ENCODE measurements around the gene STIM1.
"Not testable (repeated sequence)": the region's sequence is repeated elsewhere in the genome, so short reads cannot be mapped to it uniquely, and the experiment has no call there.

The STIM1 gene

GRCh38 chr11:4027746-4028145, 172.3 kb downstream of the STIM1 start:
- DNase-seq (ENCODE audit: low spot score), result no peak

DNA sequence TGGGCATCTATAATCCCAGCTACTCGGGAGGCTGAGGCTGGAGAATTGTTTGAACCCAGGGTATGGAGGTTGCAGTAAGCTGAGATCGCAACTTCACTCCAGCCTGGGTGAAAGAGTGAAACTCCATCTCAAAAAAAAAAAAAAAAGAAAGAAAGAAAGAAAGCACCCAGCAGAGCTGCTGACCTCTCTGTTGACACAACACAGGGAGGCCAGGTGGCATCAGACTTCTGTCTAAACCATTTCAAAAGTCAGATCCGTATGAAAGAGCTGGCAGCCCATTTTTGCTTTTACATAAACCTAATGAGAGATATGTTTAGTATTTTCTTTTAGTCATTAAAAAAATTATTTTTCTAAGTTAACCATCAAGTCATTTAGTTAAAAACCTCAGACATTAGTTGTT, 174.7 kb downstream of the STIM1 start:
- DNase-seq (ENCODE audit: low spot score), result no peak

DNA sequence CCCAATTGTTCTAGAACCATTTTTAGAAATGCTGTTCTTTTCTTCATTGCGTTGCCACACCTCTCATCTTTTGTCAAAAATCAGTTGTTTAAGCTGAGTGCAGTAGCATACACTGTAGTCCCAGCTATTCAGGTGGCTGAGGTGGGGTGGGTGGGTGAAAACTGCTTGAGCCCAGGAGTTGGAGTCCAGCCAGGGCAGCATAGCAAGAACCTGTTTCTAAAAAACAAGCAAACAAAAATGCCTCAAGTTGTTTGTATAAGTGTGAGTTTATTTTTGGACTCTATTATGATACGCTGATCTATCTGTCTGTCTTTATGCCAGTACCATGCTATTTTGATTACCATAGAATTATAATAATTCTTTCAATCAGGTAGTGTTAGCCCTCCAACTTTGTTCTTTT, 176.6 kb downstream of the STIM1 start:
- DNase-seq (ENCODE audit: low spot score), result no peak

- DNase-seq (ENCODE audit: low spot score), result no peak
These were observed 180.5 kb downstream of the STIM1 start for GRCh38 chr11:4035985-4036384.

DNA sequence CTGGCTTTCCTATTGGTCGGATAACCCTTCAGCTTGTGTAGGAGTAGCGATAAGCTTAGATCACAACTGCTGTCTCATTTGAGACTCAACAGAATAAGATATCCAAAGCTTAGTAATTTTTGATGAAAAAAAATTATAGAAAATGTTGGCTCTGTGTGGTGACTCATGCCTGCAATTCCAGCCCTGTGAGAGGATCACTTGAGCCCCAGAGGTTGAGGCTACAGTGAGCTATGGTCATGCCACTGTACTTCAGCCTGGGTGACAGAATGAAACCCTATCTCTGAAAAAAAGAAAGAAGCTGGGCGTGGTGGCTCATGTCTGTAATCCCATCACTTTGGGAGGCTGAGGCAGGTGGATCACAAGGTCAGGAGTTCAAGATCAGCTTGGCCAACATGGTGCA, 183.5 kb downstream of the STIM1 start:
- no peak for DNase-seq (ENCODE audit: low spot score)

GRCh38 chr11:4040461-4040860, 185.0 kb downstream of the STIM1 start:
- no peak for DNase-seq (ENCODE audit: low spot score)

GRCh38 chr11:4041731-4042391, 186.4 kb downstream of the STIM1 start:
- no peak for DNase-seq (ENCODE audit: low spot score)

DNA sequence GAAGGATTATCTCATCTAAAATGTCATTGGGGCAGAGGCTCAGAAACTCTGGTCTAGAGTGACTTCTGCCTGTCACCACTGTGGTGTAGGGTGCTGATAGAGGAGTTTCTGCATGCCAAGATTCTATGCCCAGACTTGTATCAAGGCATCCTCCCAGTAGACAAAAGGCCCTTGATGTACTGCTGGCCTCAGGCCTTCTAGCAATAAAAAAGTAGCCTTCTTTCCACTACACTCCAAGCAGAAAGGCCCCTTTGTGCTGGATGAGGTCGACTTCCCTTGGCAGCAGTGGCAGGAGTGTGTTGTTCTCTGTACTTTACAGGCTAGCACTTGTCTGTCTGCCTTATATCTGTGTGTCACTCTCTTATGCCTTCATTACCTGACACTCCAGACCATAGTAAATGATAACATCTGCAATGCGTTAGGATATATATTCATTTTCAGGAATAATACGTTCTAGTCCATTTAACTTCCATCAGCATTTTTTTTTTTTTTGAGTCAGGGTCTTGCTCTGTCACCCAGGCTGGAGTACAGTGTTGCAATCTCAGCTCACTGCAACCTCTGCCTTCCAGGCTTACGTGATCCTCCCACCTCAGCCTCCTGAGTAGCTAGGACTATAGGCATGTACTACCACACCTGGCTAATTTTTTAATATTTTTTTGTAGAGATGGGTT, 189.6 kb downstream of the STIM1 start:
- DNase-seq (ENCODE audit: low spot score), result no peak

GRCh38 chr11:4048340-4048739, 192.9 kb downstream of the STIM1 start:
- DNase-seq (ENCODE audit: low spot score), result no peak

DNA sequence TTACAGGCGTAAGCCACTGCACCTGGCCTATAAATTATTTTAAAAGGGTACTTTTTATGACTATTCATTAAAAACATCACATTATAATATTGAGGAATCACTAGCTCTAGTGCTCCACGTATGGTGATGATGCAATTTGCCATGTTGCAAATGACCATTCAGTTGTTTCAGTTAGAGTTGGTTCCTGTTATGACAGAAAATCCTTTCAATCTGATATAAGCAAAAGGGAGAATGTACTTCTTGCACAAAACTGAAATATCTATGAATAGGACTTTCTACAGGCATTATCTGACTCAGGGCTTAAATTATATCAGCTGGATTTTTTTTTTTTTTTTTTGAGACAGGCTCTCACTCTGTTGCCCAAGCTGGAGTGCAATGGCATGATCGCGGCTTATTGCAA, 193.5 kb downstream of the STIM1 start:
- DNase-seq (ENCODE audit: low spot score), result no peak

GRCh38 chr11:4050138-4050537, 194.7 kb downstream of the STIM1 start:
- no peak for DNase-seq (ENCODE audit: low spot score)

GRCh38 chr11:4053200-4053599, 197.7 kb downstream of the STIM1 start:
- not testable (repeated sequence) for DNase-seq (ENCODE audit: low spot score)

DNA sequence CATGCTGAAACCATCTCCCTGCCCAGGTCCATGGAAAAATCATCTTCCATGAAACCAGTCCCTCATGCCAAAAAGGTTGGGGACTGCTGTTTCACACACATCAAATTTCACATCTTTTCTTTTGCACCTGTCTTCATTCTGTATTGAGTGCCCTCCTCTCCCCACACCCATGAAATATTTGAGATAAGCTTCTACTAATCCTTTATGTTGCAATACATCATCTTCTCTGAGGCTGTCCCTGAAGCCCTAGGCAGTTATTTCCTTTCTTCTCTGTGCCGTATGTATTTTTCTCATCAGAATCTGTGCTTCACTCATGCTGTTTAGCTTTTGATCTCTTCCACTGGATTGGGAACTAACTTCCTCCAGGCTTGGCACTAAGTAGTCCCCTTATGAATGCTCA, 199.2 kb downstream of the STIM1 start:
- no peak for DNase-seq (ENCODE audit: low spot score)

GRCh38 chr11:4059424-4059823, 204.0 kb downstream of the STIM1 start:
- no peak for DNase-seq (ENCODE audit: low spot score)

DNA sequence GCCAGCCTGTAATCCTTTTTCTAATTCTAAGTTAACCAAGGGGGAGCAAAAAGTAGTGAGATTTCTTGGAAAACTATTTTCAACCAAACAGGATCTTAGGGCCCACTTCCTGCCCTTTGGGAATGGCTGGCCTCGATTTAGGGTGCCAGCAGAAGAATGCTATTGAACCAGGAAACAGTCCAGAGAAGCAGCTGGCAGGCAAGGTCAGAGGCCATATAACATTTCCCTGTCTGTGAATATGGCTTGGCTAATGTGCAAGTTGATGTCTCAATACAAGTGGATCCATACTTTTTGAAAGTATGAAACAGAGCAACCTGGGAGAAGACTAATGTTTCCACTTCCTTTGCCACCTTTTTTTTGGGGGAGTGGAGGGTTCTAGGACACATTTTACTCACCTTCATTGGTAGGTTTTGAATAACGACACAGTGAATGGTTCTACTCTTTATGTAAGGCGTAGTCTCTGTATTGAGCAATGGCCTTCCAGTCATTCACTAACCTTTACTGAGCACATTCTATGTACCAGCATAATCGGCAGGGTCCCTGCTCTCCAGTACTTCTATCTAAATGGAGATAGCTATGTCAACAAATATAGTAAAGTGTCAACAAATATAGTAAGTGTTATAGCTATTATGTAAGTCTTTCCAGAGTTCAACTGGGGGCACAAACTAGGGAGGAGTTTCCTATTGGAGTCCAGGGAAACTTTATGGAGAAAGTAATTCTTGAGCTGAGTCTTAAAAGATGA, 204.9 kb downstream of the STIM1 start:
- no peak for DNase-seq (ENCODE audit: low spot score)

- DNase-seq (ENCODE audit: low spot score), result no peak
These were observed 206.2 kb downstream of the STIM1 start for GRCh38 chr11:4061700-4062099.

- no peak for DNase-seq (ENCODE audit: low spot score)
These were observed 207.9 kb downstream of the STIM1 start for GRCh38 chr11:4063348-4063747.

- no peak for DNase-seq (ENCODE audit: low spot score)
These were observed 209.0 kb downstream of the STIM1 start for GRCh38 chr11:4064278-4064955.

- no peak for DNase-seq (ENCODE audit: low spot score)
These were observed 209.6 kb downstream of the STIM1 start for GRCh38 chr11:4065086-4065485.

- no peak for DNase-seq (ENCODE audit: low spot score)
These were observed 210.3 kb downstream of the STIM1 start for GRCh38 chr11:4065601-4066377.

- DNase-seq (ENCODE audit: low spot score), result no peak
These were observed 211.4 kb downstream of the STIM1 start for GRCh38 chr11:4066910-4067309.

- no peak for DNase-seq (ENCODE audit: low spot score)
These were observed 213.5 kb downstream of the STIM1 start for GRCh38 chr11:4068962-4069361.
